Fibroblast of skin of right quadriceps (primary cell): ENCODE results near the gene LTBP2.
A peak's percentile ranks its signal among the peaks of the same experiment; 100 is the strongest.

Experiments
- DNase-seq: peaks from one replicate; pipeline ENCODE4 v3.0.0-alpha.2; 2013

The LTBP2 gene

GRCh38 chr14:74522740-74523139 lies 89.3 kb downstream of the LTBP2 start:
- DNase-seq, result no peak

GRCh38 chr14:74521756-74522155 lies 90.3 kb downstream of the LTBP2 start:
- no peak for DNase-seq

- no peak for DNase-seq
Observed at GRCh38 chr14:74519316-74520074, 92.5 kb downstream of the LTBP2 start.

GRCh38 chr14:74518221-74518620 lies 93.8 kb downstream of the LTBP2 start:
- DNase-seq, result no peak

- DNase-seq, result no peak
Observed at GRCh38 chr14:74517731-74518130, 94.3 kb downstream of the LTBP2 start.

- DNase-seq, result peak; percentile 39
Observed at GRCh38 chr14:74516451-74517160, 95.4 kb downstream of the LTBP2 start.

- no peak for DNase-seq
Observed at GRCh38 chr14:74515891-74516412, 96.1 kb downstream of the LTBP2 start.

GRCh38 chr14:74514471-74514941 lies 97.5 kb downstream of the LTBP2 start:
- peak; percentile 76 for DNase-seq

GRCh38 chr14:74511966-74512830 lies 99.8 kb downstream of the LTBP2 start:
- no peak for DNase-seq

GRCh38 chr14:74510959-74511409 lies 101.1 kb downstream of the LTBP2 start:
- DNase-seq, result peak; percentile 33

- no peak for DNase-seq
Observed at GRCh38 chr14:74510223-74510931, 101.7 kb downstream of the LTBP2 start.

GRCh38 chr14:74509587-74510222 lies 102.3 kb downstream of the LTBP2 start:
- DNase-seq, result no peak

GRCh38 chr14:74508844-74509428 lies 103.1 kb downstream of the LTBP2 start:
- no peak for DNase-seq

- peak; percentile 23 for DNase-seq
Observed at GRCh38 chr14:74508292-74508731, 103.7 kb downstream of the LTBP2 start.

GRCh38 chr14:74507840-74508239 lies 104.2 kb downstream of the LTBP2 start:
- no peak for DNase-seq

GRCh38 chr14:74507085-74507484 lies 105.0 kb downstream of the LTBP2 start:
- no peak for DNase-seq

GRCh38 chr14:74506411-74506851 lies 105.6 kb downstream of the LTBP2 start:
- DNase-seq, result no peak

GRCh38 chr14:74505831-74506230 lies 106.2 kb downstream of the LTBP2 start:
- no peak for DNase-seq

- DNase-seq, result no peak
Observed at GRCh38 chr14:74504874-74505720, 106.9 kb downstream of the LTBP2 start.

GRCh38 chr14:74504412-74504811 lies 107.6 kb downstream of the LTBP2 start:
- DNase-seq, result no peak
